Sigmoid colon (tissue), 7 donors: ENCODE data around the gene TSPEAR. TPM values are rescaled to one million over a fixed set of nuclear protein-coding genes. Genes with fewer than 3 reads are reported as not detected.
A peak's percentile ranks its signal among the peaks of the same experiment; 100 is the strongest.

Experiments
- DNase-seq: peaks from one replicate; pipeline ENCODE4 v3.0.0-alpha.2; 2019
- H3K27ac ChIP-seq, 4 donors: fragments of 200-600 bp; sonication (generic); one replicate each; pipeline ENCODE4 v1.5.1; 2016 to 2019; ENCODE audit warnings: mild to moderate bottlenecking in 1 of 4
- H3K27me3 ChIP-seq, 3 donors: fragments of 200-600 bp; sonication (generic); one replicate each; pipeline ENCODE4 v1.5.1; 2019; ENCODE audit warnings: mild to moderate bottlenecking in 1 of 3
- H3K36me3 ChIP-seq, 4 donors: fragments of 200-600 bp; sonication (generic); one replicate each; pipeline ENCODE4 v1.5.1; 2016 to 2019
- H3K4me1 ChIP-seq, 4 donors: fragments of 200-600 bp; sonication (generic); one replicate each; pipeline ENCODE4 v1.5.1; 2017 to 2019
- H3K4me3 ChIP-seq, 4 donors: fragments of 200-600 bp; sonication (generic); one replicate each; pipeline ENCODE4 v1.5.1; 2017 to 2019; ENCODE audit warnings: mild to moderate bottlenecking in 2 of 4, moderate library complexity in 1 of 4
- H3K9me3 ChIP-seq, 4 donors: fragments of 200-600 bp in 3 of 4; sonication (generic) in 3 of 4; one replicate each; pipeline versions ENCODE4 v1.5.1 to v1.6.1; 2013 to 2019
- EP300 ChIP-seq, 4 donors: sonication (generic); formaldehyde crosslinking; IDR thresholded peaks; one replicate each; pipeline ENCODE4 v1.6.1; 2017; ENCODE audit warnings: antibody characterized with exemption in 4 of 4
- POLR2A ChIP-seq, 2 donors: fragments of 450-650 bp; IDR thresholded peaks; one replicate each; pipeline ENCODE4 v1.6.1; 2016; ENCODE audit warnings: antibody characterized with exemption in 2 of 2, mild to moderate bottlenecking in 2 of 2, moderate library complexity in 2 of 2
- POLR2AphosphoS5 ChIP-seq, 4 donors: sonication (generic); formaldehyde crosslinking; IDR thresholded peaks; one replicate each; pipeline ENCODE4 v1.6.1; 2017; ENCODE audit warnings: antibody characterized with exemption in 4 of 4
- WGBS, 2 donors: extraction: QIAGEN DNeasy Blood & Tissue Kit; methylation state at CpG; one replicate each; pipeline ENCODE4 v1.1.7; 2013; 5-methylcytosine and 5-hydroxymethylcytosine counted together
- intact Hi-C: fragments of 100-400 bp; cut with DNase I; formaldehyde crosslinking; loops from one replicate; pipeline ENCODE4 v1.15.1; 2023
- polyA plus RNA-seq, 3 donors: library from polyadenylated mRNA; stranded (reverse); fragments of 200-250 nt; gene quantifications; one replicate each; pipeline ENCODE4 v1.2.3, GENCODE V29; 2013
- total RNA-seq, 4 donors: library from RNA; depleted of rRNA; stranded (reverse); fragments of >200 nt; gene quantifications; one replicate each; pipeline ENCODE4 v1.1.0, GENCODE V29; 2016
- TF ChIP-seq, protein P1 (sequence below), 4 experiments: fragments of 450-650 bp in 3 of 4; fragments of 200-600 bp in 1 of 4; IDR thresholded peaks; one replicate each; pipeline ENCODE4 v1.5.1; 2016 to 2019; ENCODE audit warnings: antibody characterized with exemption in 4 of 4, mild to moderate bottlenecking in 3 of 4, moderate library complexity in 2 of 4
- donor health status: healthy with polysubstance abuse.
- donor health status: Bipolar disorder and iron deficiency.
- donor health status: healthy.

The TSPEAR gene
- total and polyA plus RNA-seq, 7 donors, result under 0.01 to 0.20 TPM; not detected in 5

DNA sequence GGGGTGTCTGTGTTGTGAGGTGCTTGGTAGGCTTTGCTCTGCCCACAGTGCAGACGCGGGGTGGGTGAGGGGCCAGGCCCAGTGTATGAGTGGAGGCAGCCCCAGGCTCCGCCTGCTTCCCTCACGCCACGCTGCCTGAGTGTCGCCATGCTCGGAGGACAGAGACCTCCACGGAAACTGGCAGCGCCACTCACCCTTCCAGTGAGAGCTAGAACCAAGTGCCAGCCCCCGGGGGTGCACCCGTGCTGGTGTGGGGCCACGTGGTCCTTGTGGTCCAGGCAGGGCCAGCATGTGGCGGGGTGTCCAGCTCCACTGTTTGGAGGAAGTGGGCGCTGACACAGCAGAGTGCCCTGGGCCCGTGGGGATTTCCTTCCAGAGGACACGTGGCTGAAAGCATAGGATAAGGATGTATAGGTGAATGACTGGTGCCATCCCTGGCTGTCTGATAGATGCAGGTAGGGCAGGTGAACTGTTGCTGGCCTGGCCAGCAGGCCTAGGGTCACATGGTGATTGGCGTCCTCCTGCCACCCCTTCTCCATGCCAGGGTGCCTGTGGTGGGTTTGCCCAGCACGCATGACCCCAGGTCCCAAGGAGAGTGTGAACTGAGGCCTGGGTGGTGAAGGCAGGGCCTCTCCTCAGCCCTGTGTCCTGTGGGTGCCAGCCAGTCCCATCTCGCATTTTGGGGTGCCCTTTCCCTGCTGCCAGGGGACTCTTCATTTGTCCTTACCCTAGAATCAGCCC is 252.2 kb downstream of the TSPEAR start:
- WGBS, 2 donors, result 92 to 93% methylated on average over 19 of the region's 19 CpGs
- H3K4me1 ChIP-seq, result peaks cover 0 to 30% (median 20%) of the 10 kb centered on the region in 4 donors
- H3K27ac ChIP-seq, result no peak overlapping the region
- H3K27me3 ChIP-seq, result no peaks in the 10 kb centered on the region
- H3K9me3 ChIP-seq, result no peaks in the 10 kb centered on the region
- intact Hi-C loops, result loop anchor here (10.0 kb wide), 1 partner anchor 444 kb away; the partner anchor contains the start of gene TRAPPC10
- peak; percentile 60 for DNase-seq
- H3K4me3 ChIP-seq, result no peak overlapping the region
- TF ChIP-seq POLR2AphosphoS5 (IDR thresholded peaks at IDR 0.05) (no peak), EP300 (IDR thresholded peaks at IDR 0.05) (no peak), POLR2A (IDR thresholded peaks at IDR 0.05) (no peak)
- TF ChIP-seq, protein P1, sequence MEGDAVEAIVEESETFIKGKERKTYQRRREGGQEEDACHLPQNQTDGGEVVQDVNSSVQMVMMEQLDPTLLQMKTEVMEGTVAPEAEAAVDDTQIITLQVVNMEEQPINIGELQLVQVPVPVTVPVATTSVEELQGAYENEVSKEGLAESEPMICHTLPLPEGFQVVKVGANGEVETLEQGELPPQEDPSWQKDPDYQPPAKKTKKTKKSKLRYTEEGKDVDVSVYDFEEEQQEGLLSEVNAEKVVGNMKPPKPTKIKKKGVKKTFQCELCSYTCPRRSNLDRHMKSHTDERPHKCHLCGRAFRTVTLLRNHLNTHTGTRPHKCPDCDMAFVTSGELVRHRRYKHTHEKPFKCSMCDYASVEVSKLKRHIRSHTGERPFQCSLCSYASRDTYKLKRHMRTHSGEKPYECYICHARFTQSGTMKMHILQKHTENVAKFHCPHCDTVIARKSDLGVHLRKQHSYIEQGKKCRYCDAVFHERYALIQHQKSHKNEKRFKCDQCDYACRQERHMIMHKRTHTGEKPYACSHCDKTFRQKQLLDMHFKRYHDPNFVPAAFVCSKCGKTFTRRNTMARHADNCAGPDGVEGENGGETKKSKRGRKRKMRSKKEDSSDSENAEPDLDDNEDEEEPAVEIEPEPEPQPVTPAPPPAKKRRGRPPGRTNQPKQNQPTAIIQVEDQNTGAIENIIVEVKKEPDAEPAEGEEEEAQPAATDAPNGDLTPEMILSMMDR (IDR thresholded peaks at IDR 0.05), result no peak
- H3K36me3 ChIP-seq, result peaks cover 0 to 11% (median 0%) of the 10 kb centered on the region in 4 donors

- H3K27me3 ChIP-seq, result no peaks in the 10 kb centered on the region
- DNase-seq, result peak; percentile 63
- H3K4me3 ChIP-seq, result no peak overlapping the region
- H3K36me3 ChIP-seq, result peaks cover 0 to 11% (median 0%) of the 10 kb centered on the region in 4 donors
- intact Hi-C loops, result loop anchor here (10.0 kb wide), 1 partner anchor 442 kb away; the partner anchor contains the start of gene TRAPPC10
- WGBS, 2 donors, result 95 to 97% methylated on average over 44 of the region's 44 CpGs
- H3K27ac ChIP-seq, result no peak overlapping the region
- H3K4me1 ChIP-seq, result peaks cover 0 to 30% (median 16%) of the 10 kb centered on the region in 4 donors
- TF ChIP-seq POLR2A (IDR thresholded peaks at IDR 0.05) (no peak), POLR2AphosphoS5 (IDR thresholded peaks at IDR 0.05) (no peak), EP300 (IDR thresholded peaks at IDR 0.05) (no peak)
- TF ChIP-seq, protein P1 (IDR thresholded peaks at IDR 0.05), result no peak
- H3K9me3 ChIP-seq, result peaks cover 0 to 2% (median 0%) of the 10 kb centered on the region in 4 donors
These were observed 254.2 kb downstream of the TSPEAR start for GRCh38 chr21:44456915-44457736.

GRCh38 chr21:44456214-44456914 is 255.0 kb downstream of the TSPEAR start:
- peak overlapping the region; percentile 63 to 94 (median 86) for H3K4me3 ChIP-seq
- H3K27me3 ChIP-seq, result no peaks in the 10 kb centered on the region
- intact Hi-C loops, result loop anchor here (10.0 kb wide), 1 partner anchor 442 kb away; the partner anchor contains the start of gene TRAPPC10
- WGBS, 2 donors, result 79 to 81% methylated on average over 35 of the region's 35 CpGs
- peak overlapping the region; percentile 69 to 86 (median 74) for H3K27ac ChIP-seq
- peaks cover 0 to 2% (median 0%) of the 10 kb centered on the region in 4 donors for H3K9me3 ChIP-seq
- DNase-seq, result peak; percentile 63
- H3K4me1 ChIP-seq, result peaks cover 0 to 30% (median 16%) of the 10 kb centered on the region in 4 donors
- H3K36me3 ChIP-seq, result peaks cover 0 to 11% (median 0%) of the 10 kb centered on the region in 4 donors
- no peak for TF ChIP-seq POLR2A (IDR thresholded peaks at IDR 0.05)
- no peak for TF ChIP-seq EP300 (IDR thresholded peaks at IDR 0.05)
- TF ChIP-seq, protein P1 (IDR thresholded peaks at IDR 0.05), result no peak
- TF ChIP-seq POLR2AphosphoS5 (IDR thresholded peaks at IDR 0.05), result no peak

GRCh38 chr21:44455524-44456213 is 255.7 kb downstream of the TSPEAR start:
- H3K9me3 ChIP-seq, result peaks cover 0 to 2% (median 0%) of the 10 kb centered on the region in 4 donors
- TF ChIP-seq POLR2AphosphoS5 (IDR thresholded peaks at IDR 0.05) (no peak), POLR2A (IDR thresholded peaks at IDR 0.05) (no peak), EP300 (IDR thresholded peaks at IDR 0.05) (no peak)
- TF ChIP-seq, protein P1 (IDR thresholded peaks at IDR 0.05), result no peak
- no peaks in the 10 kb centered on the region for H3K27me3 ChIP-seq
- intact Hi-C loops, result loop anchor here (2.0 to 10.0 kb wide), 4 partner anchors 17 to 441 kb away; partner anchors contain the start of genes CFAP410 and TRAPPC10
- peak; percentile 83 for DNase-seq
- WGBS, 2 donors, result 1 to 2% methylated on average over 72 of the region's 72 CpGs
- H3K4me3 ChIP-seq, result peak overlapping the region; percentile 63 to 94 (median 86)
- H3K27ac ChIP-seq, result peak overlapping the region; percentile 69 to 86 (median 74)
- H3K4me1 ChIP-seq, result peaks cover 0 to 30% (median 16%) of the 10 kb centered on the region in 4 donors
- H3K36me3 ChIP-seq, result peaks cover 0 to 11% (median 0%) of the 10 kb centered on the region in 4 donors
